ENCODE results near the gene TNNI3. TPM values are rescaled to one million over a fixed set of nuclear protein-coding genes. Genes with fewer than 3 reads are reported as not detected.

TNNI3 gene
- total and polyA plus RNA-seq, 10 of the 15 experiments (the other 5 are each of a cell fraction or from before 2014, with no cell fraction given): not detected

DNA sequence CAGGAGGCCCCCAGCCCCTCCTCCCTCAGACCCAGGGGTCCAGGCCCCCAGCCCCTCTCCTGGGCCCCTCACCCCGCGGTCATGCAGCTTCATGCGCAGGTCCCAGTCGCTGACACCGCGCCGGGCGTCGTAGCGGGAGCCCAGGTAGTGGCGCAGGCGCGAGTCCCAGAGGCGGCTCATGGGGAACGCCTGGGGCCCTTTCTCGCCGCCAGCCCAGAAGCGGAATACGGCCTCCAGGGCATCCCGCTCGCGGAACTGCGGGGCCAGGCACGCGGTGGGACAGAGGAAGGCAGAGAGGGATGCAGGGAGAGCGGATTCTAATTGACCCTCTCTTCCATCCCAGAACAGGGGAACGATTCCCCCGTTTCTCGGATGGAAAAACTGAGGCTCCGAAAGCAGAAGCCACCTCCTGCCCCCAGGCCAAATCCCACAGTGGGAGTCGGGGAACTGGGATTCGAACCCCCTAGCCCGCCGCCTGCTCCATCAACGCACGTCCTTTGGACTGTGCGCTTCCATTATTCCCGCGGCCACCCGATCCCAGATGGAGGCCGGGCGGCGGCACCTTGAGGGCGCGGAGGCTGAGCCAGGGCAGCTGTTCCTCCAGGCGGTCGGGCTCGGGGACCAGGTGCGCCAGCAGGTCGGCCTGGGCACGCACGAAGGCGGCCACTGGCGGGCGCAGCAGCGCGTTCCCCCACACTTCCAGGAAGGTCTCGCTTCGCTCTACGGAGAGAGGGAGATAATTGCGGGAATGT lies 4.2 kb upstream of the TNNI3 start:
- 63% methylated on average over 59 of the region's 61 CpGs for WGBS (ENCODE audit: insufficient coverage, insufficient replicate concordance, low lambda C conversion rate, missing lambda C conversion rate)
- intact Hi-C loops (cut with micrococcal nuclease; ENCODE audit: unreplicated experiment): loop anchor here (5.0 kb wide), 1 partner anchor 279 kb away; no protein-coding TSS in a partner anchor

More for the DNA sequence above, 4.2 kb upstream of the TNNI3 start:
- FAIRE-seq (no peak), DNase-seq (ENCODE audit: low read depth, low spot score) (no peak), ATAC-seq (no peak)
- CTCF ChIA-PET: interaction anchor here (1.6 to 2.7 kb wide), 2 partner anchors 18 to 281 kb away, joined by 6 to 12 read pairs; no protein-coding TSS in a partner anchor
- H3K79me2 ChIP-seq (ENCODE audit: control insufficient read depth, insufficient read depth, low read length): no peaks in the 10 kb centered on the region
- H3K4me1 ChIP-seq (ENCODE audit: control insufficient read depth, insufficient read depth, low read length): no peaks in the 10 kb centered on the region
- POLR2A ChIA-PET: no interaction called here
- BruUV-seq (replicated peaks): no TSS peak
- H3K36me3 ChIP-seq (ENCODE audit: control insufficient read depth in 2 of 2, insufficient read depth in 2 of 2, low read length in 1 of 2): no peaks in the 10 kb centered on the region
- no peak overlapping the region for H3K4me3 ChIP-seq
- RAD21 ChIA-PET (ENCODE audit: unreplicated experiment): no interaction called here
- in situ Hi-C loops (cut with MboI): no loop called here
- H3K4me2 ChIP-seq (ENCODE audit: control insufficient read depth, insufficient read depth): no peak overlapping the region
- peaks cover 0 to 1% of the 10 kb centered on the region in 2 experiments; a peak in 2 of 4 replicates for H3K27me3 ChIP-seq (replicated peaks in 1 of 2; ENCODE audit: control insufficient read depth in 2 of 2, insufficient read depth in 2 of 2, low read length in 1 of 2)
- H2AFZ ChIP-seq (ENCODE audit: control insufficient read depth, low read depth, low read length): no peak overlapping the region
- TF ChIP-seq SREBF1 (IDR thresholded peaks at IDR 0.05; ENCODE audit: low read length): no peak
- TF ChIP-seq, protein P1, sequence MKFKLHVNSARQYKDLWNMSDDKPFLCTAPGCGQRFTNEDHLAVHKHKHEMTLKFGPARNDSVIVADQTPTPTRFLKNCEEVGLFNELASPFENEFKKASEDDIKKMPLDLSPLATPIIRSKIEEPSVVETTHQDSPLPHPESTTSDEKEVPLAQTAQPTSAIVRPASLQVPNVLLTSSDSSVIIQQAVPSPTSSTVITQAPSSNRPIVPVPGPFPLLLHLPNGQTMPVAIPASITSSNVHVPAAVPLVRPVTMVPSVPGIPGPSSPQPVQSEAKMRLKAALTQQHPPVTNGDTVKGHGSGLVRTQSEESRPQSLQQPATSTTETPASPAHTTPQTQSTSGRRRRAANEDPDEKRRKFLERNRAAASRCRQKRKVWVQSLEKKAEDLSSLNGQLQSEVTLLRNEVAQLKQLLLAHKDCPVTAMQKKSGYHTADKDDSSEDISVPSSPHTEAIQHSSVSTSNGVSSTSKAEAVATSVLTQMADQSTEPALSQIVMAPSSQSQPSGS (IDR thresholded peaks at IDR 0.05; ENCODE audit: low read length): no peak
- no peak for TF ChIP-seq BHLHE40 (IDR thresholded peaks at IDR 0.05; ENCODE audit: borderline replicate concordance in 1 of 2, low read depth in 2 of 2, low read length in 1 of 2)
- TF ChIP-seq, protein P2, sequence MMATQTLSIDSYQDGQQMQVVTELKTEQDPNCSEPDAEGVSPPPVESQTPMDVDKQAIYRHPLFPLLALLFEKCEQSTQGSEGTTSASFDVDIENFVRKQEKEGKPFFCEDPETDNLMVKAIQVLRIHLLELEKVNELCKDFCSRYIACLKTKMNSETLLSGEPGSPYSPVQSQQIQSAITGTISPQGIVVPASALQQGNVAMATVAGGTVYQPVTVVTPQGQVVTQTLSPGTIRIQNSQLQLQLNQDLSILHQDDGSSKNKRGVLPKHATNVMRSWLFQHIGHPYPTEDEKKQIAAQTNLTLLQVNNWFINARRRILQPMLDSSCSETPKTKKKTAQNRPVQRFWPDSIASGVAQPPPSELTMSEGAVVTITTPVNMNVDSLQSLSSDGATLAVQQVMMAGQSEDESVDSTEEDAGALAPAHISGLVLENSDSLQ (IDR thresholded peaks at IDR 0.05): no peak
- no peak for TF ChIP-seq RFX5 (IDR thresholded peaks at IDR 0.05; ENCODE audit: low read depth, low read length)
- TF ChIP-seq, protein P3, sequence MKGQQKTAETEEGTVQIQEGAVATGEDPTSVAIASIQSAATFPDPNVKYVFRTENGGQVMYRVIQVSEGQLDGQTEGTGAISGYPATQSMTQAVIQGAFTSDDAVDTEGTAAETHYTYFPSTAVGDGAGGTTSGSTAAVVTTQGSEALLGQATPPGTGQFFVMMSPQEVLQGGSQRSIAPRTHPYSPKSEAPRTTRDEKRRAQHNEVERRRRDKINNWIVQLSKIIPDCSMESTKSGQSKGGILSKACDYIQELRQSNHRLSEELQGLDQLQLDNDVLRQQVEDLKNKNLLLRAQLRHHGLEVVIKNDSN (IDR thresholded peaks at IDR 0.05; ENCODE audit: borderline replicate concordance, extremely low read length, insufficient read depth, low read depth, low read length): no peak
- TF ChIP-seq PAX5 (IDR thresholded peaks at IDR 0.05; ENCODE audit: borderline replicate concordance, low read depth, low read length): no peak
- TF ChIP-seq MTA3 (IDR thresholded peaks at IDR 0.05; ENCODE audit: borderline replicate concordance, low read length): no peak
- TF ChIP-seq, protein P4, sequence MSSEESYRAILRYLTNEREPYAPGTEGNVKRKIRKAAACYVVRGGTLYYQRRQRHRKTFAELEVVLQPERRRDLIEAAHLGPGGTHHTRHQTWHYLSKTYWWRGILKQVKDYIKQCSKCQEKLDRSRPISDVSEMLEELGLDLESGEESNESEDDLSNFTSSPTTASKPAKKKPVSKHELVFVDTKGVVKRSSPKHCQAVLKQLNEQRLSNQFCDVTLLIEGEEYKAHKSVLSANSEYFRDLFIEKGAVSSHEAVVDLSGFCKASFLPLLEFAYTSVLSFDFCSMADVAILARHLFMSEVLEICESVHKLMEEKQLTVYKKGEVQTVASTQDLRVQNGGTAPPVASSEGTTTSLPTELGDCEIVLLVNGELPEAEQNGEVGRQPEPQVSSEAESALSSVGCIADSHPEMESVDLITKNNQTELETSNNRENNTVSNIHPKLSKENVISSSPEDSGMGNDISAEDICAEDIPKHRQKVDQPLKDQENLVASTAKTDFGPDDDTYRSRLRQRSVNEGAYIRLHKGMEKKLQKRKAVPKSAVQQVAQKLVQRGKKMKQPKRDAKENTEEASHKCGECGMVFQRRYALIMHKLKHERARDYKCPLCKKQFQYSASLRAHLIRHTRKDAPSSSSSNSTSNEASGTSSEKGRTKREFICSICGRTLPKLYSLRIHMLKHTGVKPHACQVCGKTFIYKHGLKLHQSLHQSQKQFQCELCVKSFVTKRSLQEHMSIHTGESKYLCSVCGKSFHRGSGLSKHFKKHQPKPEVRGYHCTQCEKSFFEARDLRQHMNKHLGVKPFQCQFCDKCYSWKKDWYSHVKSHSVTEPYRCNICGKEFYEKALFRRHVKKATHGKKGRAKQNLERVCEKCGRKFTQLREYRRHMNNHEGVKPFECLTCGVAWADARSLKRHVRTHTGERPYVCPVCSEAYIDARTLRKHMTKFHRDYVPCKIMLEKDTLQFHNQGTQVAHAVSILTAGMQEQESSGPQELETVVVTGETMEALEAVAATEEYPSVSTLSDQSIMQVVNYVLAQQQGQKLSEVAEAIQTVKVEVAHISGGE (CRISPR knock-in tag; IDR thresholded peaks at IDR 0.05): no peak
- TF ChIP-seq MXI1 (IDR thresholded peaks at IDR 0.05; ENCODE audit: low read depth, low read length): no peak
- TF ChIP-seq LARP7 (IDR thresholded peaks at IDR 0.05): no peak
- TF ChIP-seq IKZF2 (IDR thresholded peaks at IDR 0.05): no peak
- no peak for TF ChIP-seq TCF7 (IDR thresholded peaks at IDR 0.05; ENCODE audit: borderline replicate concordance)
- TF ChIP-seq BCL11A (IDR thresholded peaks at IDR 0.05; ENCODE audit: low read depth, low read length): no peak
- no peak overlapping the region for H3K9ac ChIP-seq (ENCODE audit: control insufficient read depth, insufficient read depth, low read length)
- H3K27ac ChIP-seq (ENCODE audit: control insufficient read depth, insufficient read depth): no peak overlapping the region
- H4K20me1 ChIP-seq (ENCODE audit: control insufficient read depth, insufficient read depth): no peaks in the 10 kb centered on the region
- no peaks in the 10 kb centered on the region; the same call in 2 of the 3 replicates for H3K9me3 ChIP-seq (replicated peaks; ENCODE audit: control insufficient read depth, insufficient read depth, low read length)
- SMC1A ChIA-PET (ENCODE audit: uncharacterized antibody, unreplicated experiment): interaction anchor here (1.0 kb wide), 1 partner anchor 21 kb away, joined by 3 read pairs; no protein-coding TSS in a partner anchor

Measured in GM12878 (cell line).